ENCODE measurements around the gene PLAGL1. TPM values are rescaled to one million over a fixed set of nuclear protein-coding genes. Genes with fewer than 3 reads are reported as not detected.

The PLAGL1 gene
- total RNA-seq, 1 donor from 2014 or later: 10.9 TPM

DNA sequence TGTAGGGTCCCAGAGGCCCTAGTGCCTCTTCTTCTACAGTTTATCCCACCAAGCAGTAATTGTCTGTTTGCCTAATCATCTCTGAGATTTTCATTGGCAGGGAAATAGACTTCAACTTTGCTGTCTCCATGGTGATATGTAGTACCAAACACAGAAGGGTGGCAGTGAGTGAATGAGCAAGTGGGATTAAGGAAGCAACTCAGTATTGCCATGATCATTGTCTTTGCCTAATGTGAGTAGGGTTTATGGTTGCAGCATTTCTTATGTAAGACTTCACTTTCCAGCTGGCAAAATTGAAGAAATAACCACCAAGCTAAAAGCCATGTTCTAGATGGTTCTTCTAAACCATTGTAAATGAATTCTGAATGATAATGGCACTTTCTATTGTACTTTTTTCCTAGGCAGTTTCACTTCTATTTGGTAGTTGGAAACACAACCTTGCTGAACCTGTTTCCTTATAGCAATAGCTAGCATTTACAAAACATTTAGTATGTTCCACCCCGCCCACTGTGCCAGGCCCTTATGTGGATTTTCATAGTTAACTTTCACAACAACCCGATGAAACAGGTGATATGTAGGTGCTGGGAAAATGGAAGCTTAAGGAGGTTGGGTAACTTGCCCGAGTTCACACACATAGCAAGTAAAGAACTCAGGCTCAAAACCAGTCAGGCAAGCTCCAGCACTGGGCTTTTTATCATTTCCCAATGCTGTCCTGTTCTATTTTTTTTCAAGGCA lies 111.8 kb downstream of the PLAGL1 start:
- ATAC-seq (no peak), DNase-seq (no peak)
- intact Hi-C loops (cut with micrococcal nuclease): no loop called here

DNA sequence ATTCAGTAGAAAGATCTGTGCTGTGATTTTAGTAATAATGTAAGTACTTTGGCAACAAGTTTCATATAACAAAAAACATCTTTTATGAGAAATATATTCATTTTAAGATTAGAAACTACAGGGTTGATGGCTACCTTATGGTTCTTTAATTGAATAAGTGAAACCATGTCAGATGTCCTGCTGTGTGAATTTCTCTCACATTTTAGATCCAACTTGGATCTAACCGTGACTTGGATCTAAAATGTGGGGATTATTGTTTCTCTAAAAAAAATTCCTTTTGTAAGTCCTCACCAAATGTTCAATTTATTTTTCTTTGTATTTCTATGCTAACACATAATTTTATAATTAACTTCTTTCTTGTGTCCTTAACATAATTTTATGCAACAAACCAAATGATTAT lies 113.4 kb downstream of the PLAGL1 start:
- DNase-seq: no peak
- no peak for ATAC-seq
- intact Hi-C loops (cut with micrococcal nuclease): no loop called here

Other genes with a start within 250 kb of the PLAGL1 start
- gene LTV1, start 164.9 kb downstream of the PLAGL1 start, total RNA-seq: 12.6 TPM
- gene ZC2HC1B, start 143.8 kb downstream of the PLAGL1 start, total RNA-seq: not detected
- 125 TPM for gene SF3B5, start 87.3 kb upstream of the PLAGL1 start, total RNA-seq
- 7.8 TPM for gene STX11, start 142.3 kb upstream of the PLAGL1 start, total RNA-seq